Trophoblast cell (in vitro differentiated cells and primary cell): Measurements from ENCODE around the gene MAP6D1.

Source experiments
- DNase-seq, 2 donors: peaks; one replicate each; pipeline ENCODE4 v3.0.0-alpha.2; 2016
- H2AFZ ChIP-seq: 2 replicates; pipeline ENCODE4 v1.6.1; 2013; ENCODE audit warnings: low read length, moderate library complexity, mild to moderate bottlenecking; ENCODE audit not compliant: insufficient read depth, poor library complexity
- H2AK5ac ChIP-seq: 2 replicates; pipeline ENCODE4 v1.6.1; 2013; ENCODE audit warnings: mild to moderate bottlenecking, low read length
- H2BK120ac ChIP-seq: 2 replicates; pipeline ENCODE4 v1.6.1; 2013; ENCODE audit warnings: low read length, mild to moderate bottlenecking, moderate library complexity; ENCODE audit not compliant: insufficient read depth, poor library complexity
- H2BK12ac ChIP-seq: 2 replicates; pipeline ENCODE4 v1.6.1; 2013; ENCODE audit warnings: mild to moderate bottlenecking, low read length, moderate library complexity
- H2BK5ac ChIP-seq: 2 replicates; pipeline ENCODE4 v1.6.1; 2013; ENCODE audit warnings: low read length, low read depth, moderate library complexity, mild to moderate bottlenecking; ENCODE audit not compliant: poor library complexity
- H3K14ac ChIP-seq: 2 replicates; pipeline ENCODE4 v1.6.1; 2013; ENCODE audit warnings: mild to moderate bottlenecking, low read length
- H3K18ac ChIP-seq: 2 replicates; pipeline ENCODE4 v1.6.1; 2013; ENCODE audit warnings: mild to moderate bottlenecking, low read length
- H3K23ac ChIP-seq: 2 replicates; pipeline ENCODE4 v1.6.1; 2013; ENCODE audit warnings: low read length
- H3K27ac ChIP-seq: 2 replicates; pipeline ENCODE4 v1.5.1; 2013; ENCODE audit warnings: low read depth, mild to moderate bottlenecking, inconsistent platforms, low read length, moderate library complexity
- H3K27me3 ChIP-seq: 2 replicates; pipeline ENCODE4 v1.6.1; 2013; ENCODE audit warnings: inconsistent platforms, mild to moderate bottlenecking, low read length, moderate library complexity; ENCODE audit not compliant: insufficient read depth
- H3K36me3 ChIP-seq, 2 experiments: 1 replicate in 1 of 2; 2 replicates in 1 of 2; pipeline ENCODE4 v1.6.1; 2013; ENCODE audit warnings: low read length in 2 of 2, mild to moderate bottlenecking in 2 of 2, moderate library complexity in 1 of 2; ENCODE audit not compliant: insufficient read depth in 2 of 2, control insufficient read depth in 1 of 2
- H3K4ac ChIP-seq: 2 replicates; pipeline ENCODE4 v1.6.1; 2013; ENCODE audit warnings: low read depth, mild to moderate bottlenecking, low read length, moderate library complexity
- H3K4me1 ChIP-seq, 2 experiments: 1 replicate in 1 of 2; 2 replicates in 1 of 2; pipeline ENCODE4 v1.6.1; 2013; ENCODE audit warnings: low read length in 2 of 2, mild to moderate bottlenecking in 2 of 2, moderate library complexity in 1 of 2; ENCODE audit not compliant: insufficient read depth in 2 of 2, control insufficient read depth in 1 of 2
- H3K4me2 ChIP-seq: 2 replicates; pipeline ENCODE4 v1.6.1; 2013; ENCODE audit warnings: inconsistent platforms, mild to moderate bottlenecking, low read length, moderate library complexity
- H3K4me3 ChIP-seq: 2 replicates; pipeline ENCODE4 v1.5.1; 2013; ENCODE audit warnings: mild to moderate bottlenecking, low read depth, low read length, inconsistent platforms
- H3K79me1 ChIP-seq: one replicate; pipeline ENCODE4 v1.6.1; 2013; ENCODE audit warnings: low read length
- H3K79me2 ChIP-seq: 2 replicates; pipeline ENCODE4 v1.6.1; 2013; ENCODE audit warnings: low read length, mild to moderate bottlenecking; ENCODE audit not compliant: control insufficient read depth, insufficient read depth, poor library complexity
- H3K9ac ChIP-seq: 2 replicates; pipeline ENCODE4 v1.6.1; 2013; ENCODE audit warnings: mild to moderate bottlenecking, low read length
- H3K9me3 ChIP-seq: 2 replicates; pipeline ENCODE4 v1.6.1; 2013; ENCODE audit warnings: low read depth, mild to moderate bottlenecking, control low read depth, inconsistent platforms, low read length; ENCODE audit not compliant: insufficient read depth
- H4K12ac ChIP-seq: 2 replicates; pipeline ENCODE4 v1.6.1; 2013; ENCODE audit warnings: low read depth, mild to moderate bottlenecking, low read length, moderate library complexity
- H4K8ac ChIP-seq: 2 replicates; pipeline ENCODE4 v1.6.1; 2013; ENCODE audit warnings: low read depth, mild to moderate bottlenecking, low read length, moderate library complexity
- H4K91ac ChIP-seq: one replicate; pipeline ENCODE4 v1.6.1; 2013; ENCODE audit warnings: low read depth, mild to moderate bottlenecking, low read length, moderate library complexity
- WGBS: extraction: QIAGEN DNeasy Blood & Tissue Kit; methylation state at CpG from one replicate; pipeline ENCODE4 v1.1.7; 2013; ENCODE audit warnings: missing lambda C conversion rate; ENCODE audit not compliant: insufficient read length, insufficient coverage; ENCODE audit errors: extremely low coverage; 5-methylcytosine and 5-hydroxymethylcytosine counted together

Gene MAP6D1

DNA sequence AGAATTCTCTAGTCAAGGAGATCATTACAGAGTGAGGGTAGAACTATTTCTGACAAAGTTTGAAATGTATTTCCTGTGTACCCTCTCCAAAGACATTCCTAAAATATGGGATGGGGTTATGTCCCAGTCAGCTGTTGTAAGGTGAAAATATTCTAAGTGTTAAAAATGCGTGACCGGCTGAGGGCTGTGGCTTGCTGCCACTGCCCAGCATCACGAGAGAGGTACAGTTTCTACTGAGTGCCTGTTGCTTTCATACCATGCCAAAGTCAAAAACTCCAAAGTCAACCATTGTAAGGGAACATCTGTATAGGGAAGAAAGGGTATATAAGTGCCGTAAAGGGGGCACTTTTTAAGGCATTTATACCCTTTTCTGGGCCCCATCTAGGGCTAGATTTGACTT is 30.9 kb downstream of the MAP6D1 start:
- H3K9me3 ChIP-seq: no peaks in the 10 kb centered on the region
- H2BK120ac ChIP-seq: no peak overlapping the region
- H3K79me2 ChIP-seq: no peaks in the 10 kb centered on the region
- H4K91ac ChIP-seq: no peak overlapping the region
- no peak overlapping the region for H3K18ac ChIP-seq
- WGBS: no CpG with 5 or more reads among the region's 4 CpGs
- H3K27me3 ChIP-seq: no peaks in the 10 kb centered on the region
- H3K36me3 ChIP-seq: peaks cover 26 to 38% of the 10 kb centered on the region in 2 experiments
- no peak overlapping the region for H3K14ac ChIP-seq
- no peak overlapping the region for H2BK5ac ChIP-seq
- H3K23ac ChIP-seq: no peak overlapping the region
- no peak overlapping the region for H3K27ac ChIP-seq
- no peak overlapping the region for H4K12ac ChIP-seq
- DNase-seq: no peak
- no peak overlapping the region for H3K9ac ChIP-seq
- no peaks in the 10 kb centered on the region for H3K4me1 ChIP-seq
- no peaks in the 10 kb centered on the region for H3K79me1 ChIP-seq
- no peak overlapping the region for H3K4me2 ChIP-seq
- H4K8ac ChIP-seq: no peak overlapping the region
- no peak overlapping the region for H2BK12ac ChIP-seq
- no peak overlapping the region for H2AK5ac ChIP-seq
- no peak overlapping the region for H3K4ac ChIP-seq
- no peak overlapping the region for H3K4me3 ChIP-seq
- no peak overlapping the region for H2AFZ ChIP-seq

DNA sequence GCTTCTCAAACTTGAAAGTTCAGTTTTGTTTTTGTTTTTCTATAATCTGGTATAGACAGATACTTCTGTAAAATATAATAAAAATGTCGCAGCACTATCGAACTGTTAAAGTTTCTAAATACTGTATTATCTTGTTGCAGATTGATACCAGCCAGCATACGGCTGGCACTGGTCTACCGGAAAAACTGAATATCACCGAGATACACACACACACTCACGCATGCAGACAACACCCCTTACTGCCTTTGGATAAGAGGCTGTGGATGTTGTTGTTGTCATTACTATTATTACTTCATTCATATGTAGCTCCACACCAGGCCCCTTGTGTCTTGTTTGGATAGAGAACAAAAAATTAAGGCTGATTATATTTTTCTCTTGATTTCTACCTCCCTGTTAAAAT is 32.4 kb downstream of the MAP6D1 start:
- no CpG with 5 or more reads among the region's 6 CpGs for WGBS
- Histone ChIP-seq H2AK5ac (no peak overlapping the region), H3K18ac (no peak overlapping the region)

DNA sequence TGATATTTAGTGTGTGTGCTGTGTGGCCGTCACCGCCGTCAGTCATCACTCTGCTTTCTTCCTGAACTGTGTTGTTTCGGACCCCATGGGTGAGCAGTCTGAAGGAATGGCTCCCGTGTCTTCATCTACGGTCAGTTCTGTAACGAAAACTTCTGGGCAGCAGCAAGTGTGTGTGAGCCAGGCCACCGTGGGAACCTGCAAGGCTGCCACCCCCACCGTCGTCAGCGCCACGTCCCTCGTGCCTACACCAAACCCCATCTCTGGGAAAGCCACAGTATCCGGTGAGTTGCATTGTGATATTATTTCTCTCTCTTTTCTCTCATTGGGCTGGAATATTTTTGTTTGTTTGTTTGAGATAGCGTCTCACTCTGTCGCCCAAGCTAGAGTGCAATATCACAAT is 34.7 kb downstream of the MAP6D1 start:
- Histone ChIP-seq H3K79me2 (no peaks in the 10 kb centered on the region), H3K4me1 (no peaks in the 10 kb centered on the region), H2AK5ac (no peak overlapping the region), H3K27ac (no peak overlapping the region), H3K27me3 (no peaks in the 10 kb centered on the region), H3K23ac (no peak overlapping the region), H3K4ac (no peak overlapping the region), H4K12ac (no peak overlapping the region), H4K8ac (no peak overlapping the region), H3K9ac (no peak overlapping the region), H3K36me3 (peaks cover 20 to 35% of the 10 kb centered on the region in 2 experiments), H3K4me2 (no peak overlapping the region), H2BK5ac (no peak overlapping the region), H2BK12ac (no peak overlapping the region), H3K9me3 (no peaks in the 10 kb centered on the region), H3K14ac (no peak overlapping the region), H2BK120ac (no peak overlapping the region), H3K4me3 (no peak overlapping the region), H3K79me1 (no peaks in the 10 kb centered on the region), H2AFZ (no peak overlapping the region), H3K18ac (no peak overlapping the region), H4K91ac (no peak overlapping the region)
- no CpG with 5 or more reads among the region's 16 CpGs for WGBS
- no peak for DNase-seq

More for the DNA sequence above, 32.4 kb downstream of the MAP6D1 start:
- Histone ChIP-seq H2BK12ac (no peak overlapping the region), H2BK5ac (no peak overlapping the region), H3K4ac (no peak overlapping the region), H3K79me1 (no peaks in the 10 kb centered on the region), H3K27me3 (no peaks in the 10 kb centered on the region), H3K9me3 (no peaks in the 10 kb centered on the region), H3K27ac (no peak overlapping the region), H2BK120ac (no peak overlapping the region), H2AFZ (no peak overlapping the region), H4K91ac (no peak overlapping the region), H3K4me3 (no peak overlapping the region), H3K4me1 (no peaks in the 10 kb centered on the region), H4K8ac (no peak overlapping the region), H3K14ac (no peak overlapping the region), H3K36me3 (peaks cover 17 to 32% of the 10 kb centered on the region in 2 experiments), H3K79me2 (no peaks in the 10 kb centered on the region), H3K23ac (no peak overlapping the region), H4K12ac (no peak overlapping the region), H3K9ac (no peak overlapping the region), H3K4me2 (no peak overlapping the region)
- DNase-seq: no peak

DNA sequence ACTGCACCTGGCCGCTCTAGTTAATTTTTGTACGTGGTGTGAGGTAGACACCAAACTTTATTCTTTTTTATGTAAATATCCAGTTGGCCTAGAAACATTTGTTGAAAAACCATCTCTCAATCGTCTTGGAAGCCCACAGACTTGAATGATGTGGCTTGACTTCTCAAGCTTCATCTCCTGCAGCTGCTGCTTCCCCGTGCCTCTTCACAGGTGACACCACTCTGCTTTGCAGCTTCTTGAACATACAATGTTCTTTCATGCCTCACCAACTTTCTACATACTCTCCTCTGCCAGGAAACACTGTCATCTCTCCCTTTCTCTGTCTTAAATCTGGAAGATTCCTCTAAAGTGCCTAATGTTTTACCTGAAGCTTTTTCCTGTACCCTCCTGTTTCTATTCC is 35.6 kb downstream of the MAP6D1 start:
- no peak overlapping the region for H3K23ac ChIP-seq
- peak overlapping the region; percentile 80 for H4K12ac ChIP-seq
- H3K4me2 ChIP-seq: no peak overlapping the region
- no peak overlapping the region for H2AFZ ChIP-seq
- H3K4ac ChIP-seq: no peak overlapping the region
- H2AK5ac ChIP-seq: no peak overlapping the region
- WGBS: no CpG with 5 or more reads among the region's 4 CpGs
- no peak overlapping the region for H3K27ac ChIP-seq
- no peak overlapping the region for H2BK5ac ChIP-seq
- DNase-seq: no peak
- H3K14ac ChIP-seq: no peak overlapping the region
- no peak overlapping the region for H4K8ac ChIP-seq
- H3K4me3 ChIP-seq: no peak overlapping the region
- no peaks in the 10 kb centered on the region for H3K27me3 ChIP-seq
- no peaks in the 10 kb centered on the region for H3K79me1 ChIP-seq
- H3K4me1 ChIP-seq: no peaks in the 10 kb centered on the region
- no peak overlapping the region for H3K18ac ChIP-seq
- H3K9me3 ChIP-seq: no peaks in the 10 kb centered on the region
- no peak overlapping the region for H2BK12ac ChIP-seq
- H3K36me3 ChIP-seq: peaks cover 20 to 35% of the 10 kb centered on the region in 2 experiments
- no peak overlapping the region for H3K9ac ChIP-seq
- no peaks in the 10 kb centered on the region for H3K79me2 ChIP-seq
- H4K91ac ChIP-seq: no peak overlapping the region
- H2BK120ac ChIP-seq: no peak overlapping the region
